Kidney (tissue), 14 donors: ENCODE results near the gene TMEM88. TPM values are rescaled to one million over a fixed set of nuclear protein-coding genes. Genes with fewer than 3 reads are reported as not detected.

ENCODE experiments used
- DNase-seq, 5 donors: peaks; one replicate each; pipeline ENCODE4 v3.0.0-alpha.2; 2013 to 2020
- FAIRE-seq: peaks from 2 replicates; lab custom pipeline; 2012; peaks lifted over from hg19 to GRCh38; lab: Jason Lieb, UNC
- H3K27ac ChIP-seq, 2 donors: one replicate each; pipeline ENCODE4 v1.7.0; 2013; ENCODE audit warnings: low read depth in 2 of 2, low read length in 2 of 2, inconsistent platforms in 1 of 2
- H3K27me3 ChIP-seq: one replicate; pipeline ENCODE4 v1.7.1; 2013; ENCODE audit warnings: low read length, inconsistent platforms; ENCODE audit not compliant: control insufficient read depth, insufficient read depth
- H3K36me3 ChIP-seq, 3 donors: one replicate each; pipeline versions ENCODE4 v1.7.0 to v1.7.1; 2013; ENCODE audit warnings: low read length in 3 of 3, control low read depth in 1 of 3, inconsistent platforms in 1 of 3; ENCODE audit not compliant: insufficient read depth in 3 of 3, control insufficient read depth in 2 of 3
- H3K4me1 ChIP-seq, 3 donors: one replicate each; pipeline versions ENCODE4 v1.7.0 to v1.7.1; 2013; ENCODE audit warnings: low read length in 3 of 3, inconsistent platforms in 1 of 3, low read depth in 1 of 3; ENCODE audit not compliant: control insufficient read depth in 2 of 3, insufficient read depth in 2 of 3
- H3K4me3 ChIP-seq, 3 donors: one replicate each; pipeline versions ENCODE4 v1.7.0 to v1.8.1; 2013; ENCODE audit warnings: low read length in 3 of 3, control low read depth in 1 of 3, inconsistent platforms in 1 of 3
- H3K9ac ChIP-seq, 3 donors: one replicate each; pipeline versions ENCODE4 v1.7.0 to v1.7.1; 2013; ENCODE audit warnings: low read length in 3 of 3, control low read depth in 1 of 3, inconsistent platforms in 1 of 3
- H3K9me3 ChIP-seq, 3 donors: one replicate each; pipeline versions ENCODE4 v1.7.0 to v1.7.1; 2013; ENCODE audit warnings: low read length in 3 of 3, control low read depth in 1 of 3, inconsistent platforms in 1 of 3; ENCODE audit not compliant: control insufficient read depth in 2 of 3, insufficient read depth in 1 of 3
- intact Hi-C: fragments of 100-400 bp; cut with DNase I; formaldehyde crosslinking; loops from one replicate; pipeline ENCODE4 v1.11.1; 2022
- polyA plus RNA-seq: library from polyadenylated mRNA; stranded (reverse); fragments of 350-450 nt; fragmentation: Illumina TruSeq; extraction: RNeasy Lipid Tissue Mini Kit (QIAGEN cat#74804); gene quantifications from one replicate; pipeline ENCODE4 v1.2.3, GENCODE V29; 2014; ENCODE audit warnings: low read depth, low replicate concordance; ENCODE audit not compliant: insufficient read depth
- total RNA-seq: library from RNA; stranded (reverse); fragmentation: NEBNext Ultra II Directional; extraction: Animal tissue kit (Norgen Biotek cat#: 25700); gene quantifications from one replicate; pipeline ENCODE4 v1.2.1, GENCODE V29; 2021
- TF ChIP-seq, protein P1 (sequence below): IDR thresholded peaks from 3 replicates; pipeline ENCODE4 v1.5.1; 2012; ENCODE audit warnings: mild to moderate bottlenecking, moderate library complexity, borderline replicate concordance; ENCODE audit not compliant: insufficient read depth; ENCODE audit errors: extremely low read depth
- donor health status: control.
- donor health status: control.
- donor health status: control.
- donor health status: control.
- donor health status: control.
- donor health status: DM: yes; HTN: yes; CAD: no.
- donor health status: Normal renal cell carcinoma (clear cell type).

Gene TMEM88
- total and polyA plus RNA-seq, 2 donors from 2014 or later, result 17.6 to 59.8 TPM

- FAIRE-seq (no peak), DNase-seq (peak in 1 of 5 donors; percentile 46)
- no peak overlapping the region for H3K4me3 ChIP-seq
- no peak overlapping the region for H3K27ac ChIP-seq
- H3K9ac ChIP-seq, result no peak overlapping the region
- intact Hi-C loops, result no loop called here
- no peaks in the 10 kb centered on the region for H3K9me3 ChIP-seq
- no peaks in the 10 kb centered on the region for H3K27me3 ChIP-seq
- peaks cover 8 to 42% (median 23%) of the 10 kb centered on the region in 3 donors for H3K36me3 ChIP-seq
- H3K4me1 ChIP-seq, result peaks cover 0 to 16% (median 8%) of the 10 kb centered on the region in 3 donors
- TF ChIP-seq, protein P1, sequence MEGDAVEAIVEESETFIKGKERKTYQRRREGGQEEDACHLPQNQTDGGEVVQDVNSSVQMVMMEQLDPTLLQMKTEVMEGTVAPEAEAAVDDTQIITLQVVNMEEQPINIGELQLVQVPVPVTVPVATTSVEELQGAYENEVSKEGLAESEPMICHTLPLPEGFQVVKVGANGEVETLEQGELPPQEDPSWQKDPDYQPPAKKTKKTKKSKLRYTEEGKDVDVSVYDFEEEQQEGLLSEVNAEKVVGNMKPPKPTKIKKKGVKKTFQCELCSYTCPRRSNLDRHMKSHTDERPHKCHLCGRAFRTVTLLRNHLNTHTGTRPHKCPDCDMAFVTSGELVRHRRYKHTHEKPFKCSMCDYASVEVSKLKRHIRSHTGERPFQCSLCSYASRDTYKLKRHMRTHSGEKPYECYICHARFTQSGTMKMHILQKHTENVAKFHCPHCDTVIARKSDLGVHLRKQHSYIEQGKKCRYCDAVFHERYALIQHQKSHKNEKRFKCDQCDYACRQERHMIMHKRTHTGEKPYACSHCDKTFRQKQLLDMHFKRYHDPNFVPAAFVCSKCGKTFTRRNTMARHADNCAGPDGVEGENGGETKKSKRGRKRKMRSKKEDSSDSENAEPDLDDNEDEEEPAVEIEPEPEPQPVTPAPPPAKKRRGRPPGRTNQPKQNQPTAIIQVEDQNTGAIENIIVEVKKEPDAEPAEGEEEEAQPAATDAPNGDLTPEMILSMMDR, result no peak
Measured at GRCh38 chr17:7848131-7848579, 6.7 kb upstream of the TMEM88 start.

DNA sequence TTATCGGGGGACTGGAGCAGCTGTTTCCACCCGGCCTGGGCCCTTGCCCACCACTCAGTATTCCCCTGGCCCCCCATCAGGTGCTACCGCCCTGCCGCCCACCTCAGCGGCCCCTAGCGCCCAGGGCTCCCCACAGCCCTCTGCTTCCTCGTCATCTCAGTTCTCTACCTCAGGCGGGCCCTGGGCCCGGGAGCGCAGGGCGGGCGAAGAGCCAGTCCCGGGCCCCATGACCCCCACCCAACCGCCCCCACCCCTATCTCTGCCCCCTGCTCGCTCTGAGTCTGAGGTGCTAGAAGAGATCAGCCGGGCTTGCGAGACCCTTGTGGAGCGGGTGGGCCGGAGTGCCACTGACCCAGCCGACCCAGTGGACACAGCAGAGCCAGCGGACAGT is 6.1 kb upstream of the TMEM88 start:
- TF ChIP-seq, protein P1, result no peak
- H3K9ac ChIP-seq, result no peak overlapping the region
- FAIRE-seq (no peak), DNase-seq (no peak)
- peaks cover 8 to 42% (median 23%) of the 10 kb centered on the region in 3 donors for H3K36me3 ChIP-seq
- no peaks in the 10 kb centered on the region for H3K27me3 ChIP-seq
- peaks cover 0 to 16% (median 8%) of the 10 kb centered on the region in 3 donors for H3K4me1 ChIP-seq
- no peak overlapping the region for H3K27ac ChIP-seq
- intact Hi-C loops, result no loop called here
- no peaks in the 10 kb centered on the region for H3K9me3 ChIP-seq
- H3K4me3 ChIP-seq, result no peak overlapping the region

GRCh38 chr17:7849130-7849750 is 5.6 kb upstream of the TMEM88 start:
- Histone ChIP-seq H3K4me1 (peaks cover 0 to 16% (median 8%) of the 10 kb centered on the region in 3 donors), H3K4me3 (no peak overlapping the region), H3K36me3 (peaks cover 8 to 42% (median 23%) of the 10 kb centered on the region in 3 donors), H3K27ac (no peak overlapping the region), H3K9me3 (no peaks in the 10 kb centered on the region), H3K9ac (no peak overlapping the region), H3K27me3 (no peaks in the 10 kb centered on the region)
- intact Hi-C loops, result no loop called here
- DNase-seq, result peak in 2 of 5 donors; percentile 52 to 74
- no peak for FAIRE-seq
- TF ChIP-seq, protein P1, result no peak
